Bronchial epithelial cell (primary cell): ENCODE measurements around the gene GPR135. TPM values are rescaled to one million over a fixed set of nuclear protein-coding genes. Genes with fewer than 3 reads are reported as not detected.

ENCODE experiments used
- DNase-seq: peaks from one replicate; pipeline ENCODE4 v3.0.0-alpha.2; 2010; ENCODE audit warnings: low read depth
- FAIRE-seq: peaks from 2 replicates; lab custom pipeline; 2011; peaks lifted over from hg19 to GRCh38; lab: Jason Lieb, UNC
- H3K27me3 ChIP-seq: 2 replicates; pipeline ENCODE4 v1.5.1; 2011; ENCODE audit warnings: low read length; ENCODE audit not compliant: control insufficient read depth, insufficient read depth
- H3K36me3 ChIP-seq: 2 replicates; pipeline ENCODE4 v1.5.1; 2011; ENCODE audit warnings: low read length; ENCODE audit not compliant: control insufficient read depth, insufficient read depth
- H3K4me3 ChIP-seq: 2 replicates; pipeline ENCODE4 v1.5.1; 2011; ENCODE audit warnings: mild to moderate bottlenecking, low read depth, low read length, control low read depth
- CTCF ChIP-seq: IDR thresholded peaks from 2 replicates; pipeline ENCODE4 v1.5.1; 2011; ENCODE audit warnings: mild to moderate bottlenecking, moderate library complexity, low read length, control low read depth, inconsistent platforms; ENCODE audit not compliant: insufficient read depth, severe bottlenecking
- total RNA-seq: library from RNA; depleted of rRNA; stranded (reverse); fragments of >200 nt; gene quantifications from 2 replicates; pipeline ENCODE4 v1.2.1, GENCODE V29; 2014

The GPR135 gene
- total RNA-seq, 1 donor from 2014 or later = 0.26 TPM

- FAIRE-seq (no peak), DNase-seq (peak; percentile 56)
- H3K4me3 ChIP-seq = no peak overlapping the region
- H3K27me3 ChIP-seq = no peaks in the 10 kb centered on the region
- no peak for TF ChIP-seq CTCF
- no peaks in the 10 kb centered on the region for H3K36me3 ChIP-seq
These were observed 49.2 kb downstream of the GPR135 start for GRCh38 chr14:59415836-59416602.

Other genes starting within 250 kb of the GPR135 start
- gene L3HYPDH, start 19.0 kb upstream of the GPR135 start, total RNA-seq = 12.2 and 17.1 TPM in 2 replicates
- 35.3 and 40.5 TPM in 2 replicates for gene JKAMP, start 19.1 kb upstream of the GPR135 start, total RNA-seq
- not detected in 2 replicates for gene CCDC175, start 111.4 kb upstream of the GPR135 start, total RNA-seq